Spleen (tissue), 7 donors: ENCODE results near the gene CFAP221.

Source experiments
- CTCF ChIP-seq, 11 experiments: fragments of 200-600 bp in 7 of 11; fragments of 450-650 bp in 4 of 11; sonication (generic) in 4 of 11; IDR thresholded peaks in 8 of 11; conservative IDR thresholded peaks in 3 of 11; 1 replicate in 7 of 11; 2 replicates in 4 of 11; pipeline versions ENCODE4 v1.4.0 to v1.8.0; 2016 to 2021; ENCODE audit warnings: antibody characterized with exemption in 11 of 11, inconsistent platforms in 4 of 11, mild to moderate bottlenecking in 1 of 11
- POLR2A ChIP-seq, 3 donors: fragments of 450-650 bp; IDR thresholded peaks; one replicate each; pipeline ENCODE4 v1.5.1; 2017; ENCODE audit warnings: antibody characterized with exemption in 3 of 3, mild to moderate bottlenecking in 1 of 3
- POLR2AphosphoS5 ChIP-seq, 3 donors: sonication (generic); formaldehyde crosslinking; IDR thresholded peaks; one replicate each; pipeline ENCODE4 v1.5.1; 2017; ENCODE audit warnings: antibody characterized with exemption in 3 of 3
- donor health status: DM: no; HTN: no; CAD: no; lungs with moderate emphysema.
- donor health status: DM: no; HTN: no; CAD: no.
- donor health status: DM: no; HTN: no; CAD: no.

- no peak for TF ChIP-seq CTCF (IDR thresholded peaks at IDR 0.05 in 8 of 11, conservative IDR thresholded peaks at IDR 0.05 in 3 of 11)
- no peak for TF ChIP-seq POLR2AphosphoS5 (IDR thresholded peaks at IDR 0.05)
- no peak for TF ChIP-seq POLR2A (IDR thresholded peaks at IDR 0.05)
Observed at GRCh38 chr2:119550856-119551255, 6.6 kb downstream of the CFAP221 start.
